Natural killer cell (primary cell): ENCODE measurements around the gene HEPACAM. TPM values are rescaled to one million over a fixed set of nuclear protein-coding genes. Genes with fewer than 3 reads are reported as not detected.

Experiments
- ATAC-seq, 3 donors: fragments of 150-1000 bp in 2 of 3; fragments of 200-7000 bp in 1 of 3; cut with Tn5 transposase; 1 replicate in 1 of 3; 2 replicates in 2 of 3; pipeline ENCODE4 v1.10.0; 2021; ENCODE audit warnings: mild to moderate bottlenecking in 2 of 3, moderate library complexity in 2 of 3
- DNase-seq, 2 donors: peaks; one replicate each; pipeline versions ENCODE4 v3.0.0 to v3.0.0-alpha.2; 2013 to 2021; ENCODE audit warnings: mixed read lengths in 1 of 2
- H3K27ac ChIP-seq: one replicate; pipeline ENCODE4 v1.5.1; 2013; ENCODE audit warnings: mild to moderate bottlenecking, low read length
- H3K27me3 ChIP-seq: one replicate; pipeline ENCODE4 v1.6.1; 2013; ENCODE audit warnings: low read length; ENCODE audit not compliant: control insufficient read depth, insufficient read depth
- H3K36me3 ChIP-seq: one replicate; pipeline ENCODE4 v1.6.1; 2013; ENCODE audit warnings: low read length; ENCODE audit not compliant: control insufficient read depth, insufficient read depth
- H3K4me1 ChIP-seq: one replicate; pipeline ENCODE4 v1.6.1; 2013; ENCODE audit warnings: low read length; ENCODE audit not compliant: control insufficient read depth, insufficient read depth
- H3K4me3 ChIP-seq: one replicate; pipeline ENCODE4 v1.5.1; 2013; ENCODE audit warnings: low read length
- H3K9me3 ChIP-seq: one replicate; pipeline ENCODE4 v1.6.1; 2013; ENCODE audit warnings: low read length; ENCODE audit not compliant: control insufficient read depth, insufficient read depth
- H3K27ac Mint-ChIP-seq, 2 donors: one replicate each; pipeline ENCODE4 v1.8.0; 2022; ENCODE audit warnings: mild to moderate bottlenecking in 2 of 2, mixed read lengths in 2 of 2, moderate library complexity in 1 of 2
- H3K27me3 Mint-ChIP-seq, 2 donors: one replicate each; pipeline ENCODE4 v1.8.0; 2022; ENCODE audit warnings: low read depth in 2 of 2, mixed read lengths in 2 of 2
- H3K36me3 Mint-ChIP-seq: one replicate; pipeline ENCODE4 v1.8.0; 2022; ENCODE audit warnings: mixed read lengths
- H3K4me1 Mint-ChIP-seq, 2 donors: one replicate each; pipeline ENCODE4 v1.8.0; 2022; ENCODE audit warnings: mixed read lengths in 2 of 2
- H3K4me3 Mint-ChIP-seq: one replicate; pipeline ENCODE4 v1.8.0; 2022; ENCODE audit warnings: mild to moderate bottlenecking, moderate library complexity, mixed read lengths
- H3K9me3 Mint-ChIP-seq, 2 donors: one replicate each; pipeline ENCODE4 v1.8.0; 2022; ENCODE audit warnings: mixed read lengths in 2 of 2
- WGBS: methylation state at CpG from one replicate; pipeline ENCODE4 v1.1.7; 2013; ENCODE audit warnings: missing lambda C conversion rate; ENCODE audit not compliant: insufficient coverage; 5-methylcytosine and 5-hydroxymethylcytosine counted together
- intact Hi-C: fragments of 100-400 bp; cut with micrococcal nuclease; formaldehyde crosslinking; loops from one replicate; pipeline ENCODE4 v1.14.2; 2022
- total RNA-seq, 4 donors: library from RNA; stranded (reverse); fragments of 120-200 nt in 1 of 4; gene quantifications; one replicate each; pipeline versions ENCODE4 v1.2.3 to v1.2.4, GENCODE V29; 2013 to 2022
- TF ChIP-seq, protein P1 (sequence below): fragments of 200-600 bp; IDR thresholded peaks from one replicate; pipeline ENCODE4 v1.8.0; 2022; ENCODE audit warnings: antibody characterized with exemption

HEPACAM gene
- total RNA-seq, 3 donors from 2014 or later (not counting 1 experiment from before 2014, with no cell fraction given), result not detected

DNA sequence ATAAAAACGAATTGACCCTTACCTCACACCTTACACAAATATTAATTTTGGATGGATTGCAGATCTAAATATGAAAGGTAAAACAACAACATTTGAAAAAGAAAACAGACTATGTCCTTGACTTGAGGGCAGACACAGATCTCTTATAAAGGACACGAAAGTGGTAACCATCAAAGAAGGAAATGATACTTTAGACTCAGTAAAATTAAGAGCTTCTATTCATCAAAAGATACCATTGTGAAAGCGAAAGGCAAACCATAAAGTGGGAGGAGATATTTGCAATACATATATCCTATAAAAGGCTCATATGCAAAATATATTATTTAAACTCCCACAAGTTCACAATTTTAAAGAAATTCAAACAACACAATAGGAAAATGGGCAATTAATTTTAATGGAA, 5.0 kb downstream of the HEPACAM start:
- Mint-ChIP-seq H3K27ac (no peak overlapping the region), H3K36me3 (no peaks in the 10 kb centered on the region), H3K4me3 (no peak overlapping the region), H3K9me3 (no peaks in the 10 kb centered on the region), H3K4me1 (no peaks in the 10 kb centered on the region), H3K27me3 (peaks cover 2% of the 10 kb centered on the region in 2 donors)
- WGBS, result no CpG with 5 or more reads among the region's 3 CpGs
- intact Hi-C loops, result no loop called here
- no peak overlapping the region for H3K27ac ChIP-seq
- H3K9me3 ChIP-seq, result no peaks in the 10 kb centered on the region
- DNase-seq (peak in 1 of 2 donors; percentile 15), ATAC-seq (no peak)
- TF ChIP-seq, protein P1, sequence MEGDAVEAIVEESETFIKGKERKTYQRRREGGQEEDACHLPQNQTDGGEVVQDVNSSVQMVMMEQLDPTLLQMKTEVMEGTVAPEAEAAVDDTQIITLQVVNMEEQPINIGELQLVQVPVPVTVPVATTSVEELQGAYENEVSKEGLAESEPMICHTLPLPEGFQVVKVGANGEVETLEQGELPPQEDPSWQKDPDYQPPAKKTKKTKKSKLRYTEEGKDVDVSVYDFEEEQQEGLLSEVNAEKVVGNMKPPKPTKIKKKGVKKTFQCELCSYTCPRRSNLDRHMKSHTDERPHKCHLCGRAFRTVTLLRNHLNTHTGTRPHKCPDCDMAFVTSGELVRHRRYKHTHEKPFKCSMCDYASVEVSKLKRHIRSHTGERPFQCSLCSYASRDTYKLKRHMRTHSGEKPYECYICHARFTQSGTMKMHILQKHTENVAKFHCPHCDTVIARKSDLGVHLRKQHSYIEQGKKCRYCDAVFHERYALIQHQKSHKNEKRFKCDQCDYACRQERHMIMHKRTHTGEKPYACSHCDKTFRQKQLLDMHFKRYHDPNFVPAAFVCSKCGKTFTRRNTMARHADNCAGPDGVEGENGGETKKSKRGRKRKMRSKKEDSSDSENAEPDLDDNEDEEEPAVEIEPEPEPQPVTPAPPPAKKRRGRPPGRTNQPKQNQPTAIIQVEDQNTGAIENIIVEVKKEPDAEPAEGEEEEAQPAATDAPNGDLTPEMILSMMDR, result no peak
- no peak overlapping the region for H3K4me3 ChIP-seq
- no peaks in the 10 kb centered on the region for H3K4me1 ChIP-seq
- no peaks in the 10 kb centered on the region for H3K27me3 ChIP-seq
- H3K36me3 ChIP-seq, result no peaks in the 10 kb centered on the region

DNA sequence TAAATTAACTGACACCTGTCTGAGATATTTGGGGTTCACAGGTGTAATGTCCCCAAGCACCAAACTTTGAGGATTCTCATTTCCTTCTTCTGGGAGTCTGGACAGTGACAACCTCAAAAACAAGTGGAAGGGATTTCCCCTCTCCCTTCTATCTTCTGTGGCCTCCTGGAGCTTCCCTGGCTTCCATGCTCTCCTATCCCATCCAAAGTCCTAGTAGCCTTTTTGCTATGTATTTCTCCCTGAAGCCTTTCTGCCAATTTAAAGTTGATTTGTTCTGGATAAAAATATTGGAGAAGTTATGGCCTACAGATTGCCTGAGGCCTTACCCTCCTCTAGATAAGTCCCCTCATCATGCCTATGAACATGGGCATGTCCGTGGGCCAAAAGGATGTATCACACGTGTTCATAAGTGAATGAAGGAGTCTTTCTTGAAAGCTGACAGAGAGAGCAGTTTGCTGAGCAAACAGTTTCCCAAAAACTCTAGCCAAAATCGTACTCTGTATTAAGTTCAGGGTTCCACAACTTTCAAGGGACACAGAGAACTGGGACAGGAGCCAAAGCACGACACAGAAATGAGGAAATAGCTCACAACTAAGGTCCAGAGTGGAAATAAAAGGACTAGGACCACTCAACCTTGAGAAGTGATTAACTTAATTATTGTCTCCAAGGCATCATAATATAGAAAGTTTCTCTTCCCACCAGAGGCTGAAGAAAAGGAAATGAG, 6.7 kb downstream of the HEPACAM start:
- H3K27ac ChIP-seq, result no peak overlapping the region

GRCh38 chr11:124923296-124923695, 12.6 kb downstream of the HEPACAM start:
- no peak overlapping the region for H3K27ac Mint-ChIP-seq
- intact Hi-C loops, result no loop called here

More for the DNA sequence above, 6.7 kb downstream of the HEPACAM start:
- no peaks in the 10 kb centered on the region for H3K36me3 ChIP-seq
- no peak overlapping the region for H3K27ac Mint-ChIP-seq
- intact Hi-C loops, result no loop called here
- H3K4me3 ChIP-seq, result no peak overlapping the region
- no peaks in the 10 kb centered on the region for H3K27me3 Mint-ChIP-seq
- H3K27me3 ChIP-seq, result no peaks in the 10 kb centered on the region
- no peaks in the 10 kb centered on the region for H3K36me3 Mint-ChIP-seq
- ATAC-seq (no peak), DNase-seq (no peak)
- H3K9me3 Mint-ChIP-seq, result no peaks in the 10 kb centered on the region
- 52% methylated on average over 4 of the region's 4 CpGs for WGBS
- no peak overlapping the region for H3K4me3 Mint-ChIP-seq
- no peaks in the 10 kb centered on the region for H3K9me3 ChIP-seq
- H3K4me1 Mint-ChIP-seq, result no peaks in the 10 kb centered on the region
- TF ChIP-seq, protein P1, result no peak
- H3K4me1 ChIP-seq, result no peaks in the 10 kb centered on the region

More at GRCh38 chr11:124923296-124923695, 12.6 kb downstream of the HEPACAM start:
- TF ChIP-seq, protein P1, result no peak
- H3K4me3 ChIP-seq, result no peak overlapping the region
- H3K36me3 ChIP-seq, result no peaks in the 10 kb centered on the region
- no peaks in the 10 kb centered on the region for H3K9me3 ChIP-seq
- no peaks in the 10 kb centered on the region for H3K27me3 Mint-ChIP-seq
- DNase-seq, result peak in 1 of 2 donors; percentile 49
- no peak overlapping the region for H3K4me3 Mint-ChIP-seq
- H3K36me3 Mint-ChIP-seq, result no peaks in the 10 kb centered on the region
- H3K4me1 Mint-ChIP-seq, result peaks cover 0 to 11% of the 10 kb centered on the region in 2 donors
- no peak for ATAC-seq
- no peaks in the 10 kb centered on the region for H3K9me3 Mint-ChIP-seq
- no peak overlapping the region for H3K27ac ChIP-seq
- no peaks in the 10 kb centered on the region for H3K27me3 ChIP-seq
- peaks cover 17% of the 10 kb centered on the region for H3K4me1 ChIP-seq
